GM23248 (cell line): ENCODE measurements around the gene APBA2. TPM values are rescaled to one million over a fixed set of nuclear protein-coding genes. Genes with fewer than 3 reads are reported as not detected.
"Not testable (repeated sequence)": the region's sequence is repeated elsewhere in the genome, so short reads cannot be mapped to it uniquely, and the experiment has no call there.

Experiments used
- DNase-seq: peaks from one replicate; pipeline ENCODE4 v3.0.0-alpha.2; 2015
- H2AFZ ChIP-seq: fragments of 200-600 bp; sonication (generic); 2 replicates; pipeline ENCODE4 v1.6.1; 2016; ENCODE audit warnings: antibody characterized with exemption
- H3F3A ChIP-seq: fragments of 200-600 bp; sonication (generic); 2 replicates; pipeline ENCODE4 v1.6.1; 2016; ENCODE audit warnings: mild to moderate bottlenecking, antibody characterized with exemption, mixed run types; ENCODE audit not compliant: insufficient read depth
- H3K27ac ChIP-seq: fragments of 200-600 bp; sonication (generic); 2 replicates; pipeline ENCODE4 v1.5.1; 2016; ENCODE audit warnings: mild to moderate bottlenecking
- H3K27me3 ChIP-seq: fragments of 200-600 bp; sonication (generic); replicated peaks from 2 replicates; pipeline ENCODE4 v1.6.1; 2016; ENCODE audit warnings: mild to moderate bottlenecking; ENCODE audit not compliant: insufficient read depth
- H3K36me3 ChIP-seq: fragments of 200-600 bp; sonication (generic); 2 replicates; pipeline ENCODE4 v1.6.1; 2016; ENCODE audit warnings: low read depth, mild to moderate bottlenecking
- H3K4me1 ChIP-seq: fragments of 200-600 bp; sonication (generic); 2 replicates; pipeline ENCODE4 v1.6.1; 2016; ENCODE audit warnings: mild to moderate bottlenecking; ENCODE audit not compliant: insufficient read depth
- H3K4me2 ChIP-seq: fragments of 200-600 bp; sonication (generic); one replicate; pipeline ENCODE4 v1.6.1; 2016; ENCODE audit warnings: mild to moderate bottlenecking; ENCODE audit not compliant: unreplicated experiment
- H3K4me3 ChIP-seq: fragments of 200-600 bp; sonication (generic); 2 replicates; pipeline ENCODE4 v1.5.1; 2016; ENCODE audit warnings: mild to moderate bottlenecking
- H3K79me2 ChIP-seq: fragments of 200-600 bp; sonication (generic); 2 replicates; pipeline ENCODE4 v1.6.1; 2016; ENCODE audit warnings: mild to moderate bottlenecking; ENCODE audit not compliant: insufficient read depth
- H3K9ac ChIP-seq: fragments of 200-600 bp; sonication (generic); 2 replicates; pipeline ENCODE4 v1.6.1; 2016; ENCODE audit warnings: mild to moderate bottlenecking
- H3K9me2 ChIP-seq: fragments of 200-600 bp; sonication (generic); 2 replicates; pipeline ENCODE4 v1.6.1; 2016; ENCODE audit warnings: mixed run types, mild to moderate bottlenecking, moderate library complexity; ENCODE audit not compliant: insufficient read depth
- H3K9me3 ChIP-seq: fragments of 200-600 bp; sonication (generic); one replicate; pipeline ENCODE4 v1.6.1; 2017; ENCODE audit warnings: low read depth
- H4K20me1 ChIP-seq: fragments of 200-600 bp; sonication (generic); 2 replicates; pipeline ENCODE4 v1.6.0; 2016; ENCODE audit not compliant: insufficient read depth
- EZH2 ChIP-seq: fragments of 200-600 bp; sonication (generic); IDR thresholded peaks from 2 replicates; pipeline ENCODE4 v1.6.1; 2018; ENCODE audit warnings: antibody characterized with exemption, mild to moderate bottlenecking; ENCODE audit not compliant: insufficient read depth, poor library complexity, severe bottlenecking
- EZH2phosphoT487 ChIP-seq: fragments of 200-600 bp; sonication (generic); IDR thresholded peaks from 2 replicates; pipeline ENCODE4 v1.6.1; 2018; ENCODE audit warnings: antibody characterized with exemption, moderate library complexity, mild to moderate bottlenecking, low read depth; ENCODE audit not compliant: insufficient read depth
- WGBS, 2 experiments: methylation state at CpG; one replicate each; pipeline ENCODE4 v1.1.6; 2015 to 2017; ENCODE audit warnings: low lambda C conversion rate in 2 of 2, low coverage in 1 of 2; ENCODE audit errors: missing lambda C conversion rate in 2 of 2; 5-methylcytosine and 5-hydroxymethylcytosine counted together
- in situ Hi-C: fragments of 300-500 bp; cut with MboI; formaldehyde crosslinking; loops from 2 replicates; pipeline ENCODE4 v1.15.0; 2020
- polyA plus RNA-seq: library from polyadenylated mRNA; unstranded; fragments of >200 nt; fragmentation: Nextera tagmentation; extraction: Ambion mirVana; gene quantifications from 2 replicates; pipeline ENCODE4 v1.2.1, GENCODE V29; 2016
- total RNA-seq: library from RNA; depleted of rRNA; stranded (reverse); fragments of >200 nt; shearing (Covaris generic); gene quantifications from 2 replicates; pipeline ENCODE4 v1.2.3, GENCODE V29; 2014

Gene APBA2
- total and polyA plus RNA-seq, 2 experiments from 2014 or later = 0.23 to 0.65 TPM

- WGBS, 2 experiments = 26 to 32% methylated on average over 13 of the region's 13 CpGs
- H3K9me2 ChIP-seq = no peaks in the 10 kb centered on the region
- in situ Hi-C loops = no loop called here
Measured at GRCh38 chr15:29039466-29040369, 153.9 kb downstream of the APBA2 start.

GRCh38 chr15:29040370-29040751 lies 154.6 kb downstream of the APBA2 start:
- Histone ChIP-seq H3K4me2 (no peak overlapping the region), H3K9me3 (no peaks in the 10 kb centered on the region), H4K20me1 (no peaks in the 10 kb centered on the region), H3K4me1 (no peaks in the 10 kb centered on the region), H3K27ac (no peak overlapping the region), H3F3A (no peaks in the 10 kb centered on the region), H3K9me2 (no peaks in the 10 kb centered on the region), H3K36me3 (no peaks in the 10 kb centered on the region), H3K9ac (no peak overlapping the region), H3K79me2 (no peaks in the 10 kb centered on the region), H3K4me3 (no peak overlapping the region), H3K27me3 (no peaks in the 10 kb centered on the region), H2AFZ (no peak overlapping the region)
- TF ChIP-seq EZH2 (no peak), EZH2phosphoT487 (no peak)
- DNase-seq = no peak
- in situ Hi-C loops = no loop called here
- WGBS, 2 experiments = 12 to 13% methylated on average over 8 of the region's 8 CpGs

More at GRCh38 chr15:29039466-29040369, 153.9 kb downstream of the APBA2 start:
- no peaks in the 10 kb centered on the region for H3K27me3 ChIP-seq
- no peaks in the 10 kb centered on the region for H3K79me2 ChIP-seq
- H3F3A ChIP-seq = no peaks in the 10 kb centered on the region
- DNase-seq = no peak
- H2AFZ ChIP-seq = no peak overlapping the region
- no peak overlapping the region for H3K4me3 ChIP-seq
- H3K4me1 ChIP-seq = no peaks in the 10 kb centered on the region
- TF ChIP-seq EZH2 (no peak), EZH2phosphoT487 (no peak)
- H3K9me3 ChIP-seq = no peaks in the 10 kb centered on the region
- no peak overlapping the region for H3K9ac ChIP-seq
- no peak overlapping the region for H3K4me2 ChIP-seq
- H3K36me3 ChIP-seq = no peaks in the 10 kb centered on the region
- no peaks in the 10 kb centered on the region for H4K20me1 ChIP-seq
- no peak overlapping the region for H3K27ac ChIP-seq

GRCh38 chr15:29043736-29044502 lies 158.1 kb downstream of the APBA2 start:
- Histone ChIP-seq H3K27ac (no peak overlapping the region), H3K9me2 (no peaks in the 10 kb centered on the region), H2AFZ (no peak overlapping the region), H4K20me1 (no peaks in the 10 kb centered on the region), H3K4me3 (no peak overlapping the region), H3K4me2 (no peak overlapping the region), H3K9ac (no peak overlapping the region), H3K79me2 (no peaks in the 10 kb centered on the region), H3K9me3 (no peaks in the 10 kb centered on the region), H3K4me1 (no peaks in the 10 kb centered on the region), H3F3A (no peaks in the 10 kb centered on the region), H3K36me3 (no peaks in the 10 kb centered on the region), H3K27me3 (no peaks in the 10 kb centered on the region)
- TF ChIP-seq EZH2 = no peak
- TF ChIP-seq EZH2phosphoT487 = no peak
- WGBS, 2 experiments = 16 to 29% methylated on average over 9 of the region's 9 CpGs
- in situ Hi-C loops = no loop called here
- DNase-seq = no peak

- no peaks in the 10 kb centered on the region for H4K20me1 ChIP-seq
- no peak overlapping the region for H3K4me2 ChIP-seq
- no peak overlapping the region for H3K4me3 ChIP-seq
- H3K27ac ChIP-seq = no peak overlapping the region
- no peak for DNase-seq
- no peaks in the 10 kb centered on the region for H3K79me2 ChIP-seq
- H3K4me1 ChIP-seq = no peaks in the 10 kb centered on the region
- H3K9me3 ChIP-seq = no peaks in the 10 kb centered on the region
- 9 to 15% methylated on average over 1 of the region's 1 CpG for WGBS, 2 experiments
- H3F3A ChIP-seq = no peaks in the 10 kb centered on the region
- no peak for TF ChIP-seq EZH2phosphoT487
- no peak for TF ChIP-seq EZH2
- no peaks in the 10 kb centered on the region for H3K9me2 ChIP-seq
- no peak overlapping the region for H3K9ac ChIP-seq
- H3K36me3 ChIP-seq = no peaks in the 10 kb centered on the region
- H3K27me3 ChIP-seq = no peaks in the 10 kb centered on the region
- H2AFZ ChIP-seq = no peak overlapping the region
- in situ Hi-C loops = no loop called here
Measured at GRCh38 chr15:29044503-29044901, 158.7 kb downstream of the APBA2 start.

GRCh38 chr15:29045161-29045560 lies 159.4 kb downstream of the APBA2 start:
- H2AFZ ChIP-seq, H3K79me2 ChIP-seq, H3K27ac ChIP-seq, H3K4me2 ChIP-seq, H3K9me3 ChIP-seq, DNase-seq, H3K9ac ChIP-seq, H3K27me3 ChIP-seq, in situ Hi-C loops, H3K4me1 ChIP-seq, H3K36me3 ChIP-seq, H4K20me1 ChIP-seq, H3F3A ChIP-seq, H3K9me2 ChIP-seq, H3K4me3 ChIP-seq: not testable (repeated sequence)
- WGBS, 2 experiments = 36 to 38% methylated on average over 7 of the region's 7 CpGs
